Sigmoid colon (tissue), 4 donors: Measurements from ENCODE around the gene TADA3.

Experiments
- CTCF ChIP-seq, 4 experiments: fragments of 450-650 bp in 3 of 4; fragments of 200-600 bp in 1 of 4; IDR thresholded peaks; one replicate each; pipeline ENCODE4 v1.5.1; 2016 to 2019; ENCODE audit warnings: antibody characterized with exemption in 4 of 4, mild to moderate bottlenecking in 3 of 4, moderate library complexity in 2 of 4
- EP300 ChIP-seq, 4 donors: sonication (generic); formaldehyde crosslinking; IDR thresholded peaks; one replicate each; pipeline ENCODE4 v1.6.1; 2017; ENCODE audit warnings: antibody characterized with exemption in 4 of 4
- POLR2A ChIP-seq, 2 donors: fragments of 450-650 bp; IDR thresholded peaks; one replicate each; pipeline ENCODE4 v1.6.1; 2016; ENCODE audit warnings: antibody characterized with exemption in 2 of 2, mild to moderate bottlenecking in 2 of 2, moderate library complexity in 2 of 2
- POLR2AphosphoS5 ChIP-seq, 4 donors: sonication (generic); formaldehyde crosslinking; IDR thresholded peaks; one replicate each; pipeline ENCODE4 v1.6.1; 2017; ENCODE audit warnings: antibody characterized with exemption in 4 of 4

GRCh38 chr3:9791127-9791526, 1.1 kb downstream of the TADA3 start:
- TF ChIP-seq CTCF (IDR thresholded peaks at IDR 0.05) (no peak), POLR2AphosphoS5 (IDR thresholded peaks at IDR 0.05) (no peak), EP300 (IDR thresholded peaks at IDR 0.05) (no peak), POLR2A (IDR thresholded peaks at IDR 0.05) (no peak)
